ENCODE measurements around the gene UBE2QL1.

Gene UBE2QL1

DNA sequence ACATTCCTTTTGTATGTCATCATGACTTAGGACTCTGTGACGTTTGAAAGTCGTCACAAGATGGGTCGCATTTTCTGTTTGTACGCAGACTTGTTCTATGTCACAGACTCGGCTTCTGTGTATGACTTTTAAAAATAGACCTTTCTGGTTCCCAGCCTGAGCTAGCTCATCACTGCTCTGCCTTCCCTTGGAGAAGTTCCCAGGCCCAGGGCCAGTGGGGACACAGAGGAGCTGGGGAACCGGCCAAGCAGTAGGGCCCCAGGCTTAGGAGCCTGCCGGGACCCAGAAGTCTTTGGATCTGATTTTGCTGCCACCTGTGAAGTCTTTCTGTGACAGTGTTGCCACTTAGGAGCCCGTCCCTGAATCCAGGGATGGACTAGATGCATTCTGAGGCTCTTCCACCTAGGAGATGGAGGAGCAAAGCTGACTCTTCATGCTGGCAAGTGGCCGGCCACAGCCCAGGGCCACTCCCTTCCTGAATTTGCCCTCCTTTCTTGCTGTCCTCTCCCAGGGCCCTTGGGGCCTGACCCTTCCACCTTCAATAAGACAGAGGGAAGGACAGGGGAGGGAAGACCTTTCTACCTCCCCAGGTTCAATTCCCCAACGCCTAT is 18.1 kb upstream of the UBE2QL1 start:
- H3K4me3 ChIP-seq (ENCODE audit: low read depth, low read length), result no peak overlapping the region
- TF ChIP-seq, protein P1, sequence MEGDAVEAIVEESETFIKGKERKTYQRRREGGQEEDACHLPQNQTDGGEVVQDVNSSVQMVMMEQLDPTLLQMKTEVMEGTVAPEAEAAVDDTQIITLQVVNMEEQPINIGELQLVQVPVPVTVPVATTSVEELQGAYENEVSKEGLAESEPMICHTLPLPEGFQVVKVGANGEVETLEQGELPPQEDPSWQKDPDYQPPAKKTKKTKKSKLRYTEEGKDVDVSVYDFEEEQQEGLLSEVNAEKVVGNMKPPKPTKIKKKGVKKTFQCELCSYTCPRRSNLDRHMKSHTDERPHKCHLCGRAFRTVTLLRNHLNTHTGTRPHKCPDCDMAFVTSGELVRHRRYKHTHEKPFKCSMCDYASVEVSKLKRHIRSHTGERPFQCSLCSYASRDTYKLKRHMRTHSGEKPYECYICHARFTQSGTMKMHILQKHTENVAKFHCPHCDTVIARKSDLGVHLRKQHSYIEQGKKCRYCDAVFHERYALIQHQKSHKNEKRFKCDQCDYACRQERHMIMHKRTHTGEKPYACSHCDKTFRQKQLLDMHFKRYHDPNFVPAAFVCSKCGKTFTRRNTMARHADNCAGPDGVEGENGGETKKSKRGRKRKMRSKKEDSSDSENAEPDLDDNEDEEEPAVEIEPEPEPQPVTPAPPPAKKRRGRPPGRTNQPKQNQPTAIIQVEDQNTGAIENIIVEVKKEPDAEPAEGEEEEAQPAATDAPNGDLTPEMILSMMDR (IDR thresholded peaks at IDR 0.05; ENCODE audit: low read depth, low read length), result no peak

- TF ChIP-seq, protein P1 (IDR thresholded peaks at IDR 0.05; ENCODE audit: low read depth, low read length), result no peak
- no peak overlapping the region for H3K4me3 ChIP-seq (ENCODE audit: low read depth, low read length)
These were observed 17.2 kb upstream of the UBE2QL1 start for GRCh38 chr5:6431214-6432195.

GRCh38 chr5:6432206-6432605 is 16.5 kb upstream of the UBE2QL1 start:
- TF ChIP-seq, protein P1 (IDR thresholded peaks at IDR 0.05; ENCODE audit: low read depth, low read length), result no peak
- no peak overlapping the region for H3K4me3 ChIP-seq (ENCODE audit: low read depth, low read length)

DNA sequence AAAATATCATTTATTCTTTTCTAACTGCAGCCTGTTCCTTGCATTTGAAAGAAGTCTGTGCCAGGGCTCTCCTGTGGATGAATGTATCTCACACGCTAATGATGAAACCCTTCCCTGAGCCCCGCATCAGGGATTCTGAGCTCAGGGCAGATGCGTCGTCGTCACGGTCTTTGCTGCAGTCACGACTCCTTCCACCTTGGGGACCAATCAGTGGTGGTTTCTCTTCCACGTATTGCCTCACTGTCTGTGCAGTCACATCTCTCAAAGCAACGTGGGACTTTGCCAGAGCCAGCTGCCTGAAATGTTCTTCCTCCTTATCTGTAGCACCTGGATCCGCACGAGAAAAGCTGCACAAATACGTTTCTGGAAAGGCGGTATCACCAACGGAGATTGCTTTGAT is 13.9 kb upstream of the UBE2QL1 start:
- H3K4me3 ChIP-seq (ENCODE audit: low read depth, low read length), result no peak overlapping the region
- TF ChIP-seq, protein P1 (IDR thresholded peaks at IDR 0.05; ENCODE audit: low read depth, low read length), result no peak

DNA sequence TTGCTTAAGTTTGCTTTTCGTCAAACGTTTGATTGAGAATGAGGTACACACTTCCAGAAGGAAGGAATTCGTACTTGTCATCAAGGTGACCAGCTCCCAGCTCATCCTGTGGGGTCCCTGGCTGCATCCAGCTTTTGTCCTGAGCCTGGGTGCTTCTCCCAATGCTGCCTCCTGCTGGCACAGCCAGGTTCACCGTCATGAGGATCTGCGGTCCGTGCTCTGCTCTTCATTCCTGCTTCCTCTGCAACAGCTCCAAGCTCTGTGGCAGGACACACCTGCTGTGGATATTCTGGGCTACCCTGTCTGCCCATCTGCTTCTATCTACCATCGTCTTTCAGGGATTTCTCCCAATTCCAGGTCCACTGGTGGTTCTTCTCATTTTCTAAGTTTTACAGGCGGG is 13.3 kb upstream of the UBE2QL1 start:
- no peak overlapping the region for H3K4me3 ChIP-seq (ENCODE audit: low read depth, low read length)

GRCh38 chr5:6436715-6437331 is 11.8 kb upstream of the UBE2QL1 start:
- TF ChIP-seq, protein P1 (IDR thresholded peaks at IDR 0.05; ENCODE audit: low read depth, low read length), result no peak
- no peak overlapping the region for H3K4me3 ChIP-seq (ENCODE audit: low read depth, low read length)

More for the DNA sequence above, 13.3 kb upstream of the UBE2QL1 start:
- TF ChIP-seq, protein P1 (IDR thresholded peaks at IDR 0.05; ENCODE audit: low read depth, low read length), result peak; percentile 41
